HG03103 (cell line): ENCODE data around the gene OR1J4.
A peak's percentile ranks its signal among the peaks of the same experiment; 100 is the strongest.
"Not testable (repeated sequence)": the region's sequence is repeated elsewhere in the genome, so short reads cannot be mapped to it uniquely, and the experiment has no call there.

Source experiments
- ATAC-seq: cut with Tn5 transposase; IDR thresholded peaks from one replicate; pipeline ENCODE4 v1.9.1; 2021; ENCODE audit warnings: low read depth; ENCODE audit not compliant: unreplicated experiment

OR1J4 gene

GRCh38 chr9:122518841-122519240 is at the start of gene OR1J4:
OR1J4 (plus strand) TSS chr9:122519141; CDS start chr9:122519141, 0 bp downstream.
- no peak for ATAC-seq

- no peak for ATAC-seq
Observed at GRCh38 chr9:122474561-122474960, 44.4 kb upstream of the OR1J4 start.

- no peak for ATAC-seq
Observed at GRCh38 chr9:122475717-122476116, 43.2 kb upstream of the OR1J4 start.

GRCh38 chr9:122477346-122477745 is 41.6 kb upstream of the OR1J4 start:
- ATAC-seq = no peak

- no peak for ATAC-seq
Observed at GRCh38 chr9:122477826-122478225, 41.1 kb upstream of the OR1J4 start, which contains the start of gene OR1J1. OR1J1 (minus strand) TSS chr9:122477926; CDS start chr9:122477926, 0 bp downstream.

GRCh38 chr9:122479062-122479461 is 39.9 kb upstream of the OR1J4 start:
- no peak for ATAC-seq

- peak; percentile 87 for ATAC-seq
Observed at GRCh38 chr9:122498883-122499288, 20.1 kb upstream of the OR1J4 start.

GRCh38 chr9:122506964-122507363 is 12.0 kb upstream of the OR1J4 start:
- ATAC-seq = no peak

- no peak for ATAC-seq
Observed at GRCh38 chr9:122510502-122510901, 8.4 kb upstream of the OR1J4 start, which contains the start of gene OR1J2. OR1J2 (plus strand) TSS chr9:122510802; CDS start chr9:122510802, 0 bp downstream.

GRCh38 chr9:122518226-122518625 is 715 bp upstream of the OR1J4 start:
- no peak for ATAC-seq

- no peak for ATAC-seq
Observed at GRCh38 chr9:122519376-122519775, 435 bp downstream of the OR1J4 start.

- no peak for ATAC-seq
Observed at GRCh38 chr9:122526602-122527001, 7.7 kb downstream of the OR1J4 start.

GRCh38 chr9:122527193-122527592 is 8.3 kb downstream of the OR1J4 start, which contains the start of gene OR1N1:
OR1N1 (minus strand) TSS chr9:122527293; CDS start chr9:122527293, 0 bp downstream.
- ATAC-seq = no peak

GRCh38 chr9:122531157-122531556 is 12.2 kb downstream of the OR1J4 start:
- ATAC-seq = not testable (repeated sequence)

- no peak for ATAC-seq
Observed at GRCh38 chr9:122536134-122536533, 17.2 kb downstream of the OR1J4 start.

- not testable (repeated sequence) for ATAC-seq
Observed at GRCh38 chr9:122537066-122537465, 18.1 kb downstream of the OR1J4 start.

- ATAC-seq = no peak
Observed at GRCh38 chr9:122538757-122539156, 19.8 kb downstream of the OR1J4 start.

GRCh38 chr9:122546196-122546595 is 27.3 kb downstream of the OR1J4 start:
- ATAC-seq = no peak

GRCh38 chr9:122551371-122551770 is 32.4 kb downstream of the OR1J4 start:
- ATAC-seq = no peak

GRCh38 chr9:122552812-122553211 is 33.9 kb downstream of the OR1J4 start, which contains the start of gene OR1N2:
OR1N2 (plus strand) TSS chr9:122553112; CDS start chr9:122553212, 100 bp downstream.
- no peak for ATAC-seq

- no peak for ATAC-seq
Observed at GRCh38 chr9:122561446-122561845, 42.5 kb downstream of the OR1J4 start.

GRCh38 chr9:122562134-122562760 is 43.3 kb downstream of the OR1J4 start:
- no peak for ATAC-seq
